K562 (cell line): Measurements from ENCODE around the gene CEP85L. TPM values are rescaled to one million over a fixed set of nuclear protein-coding genes. Genes with fewer than 3 reads are reported as not detected.

Experiments
- ATAC-seq: fragments of 200-7000 bp; cut with Tn5 transposase; 3 replicates; pipeline ENCODE4 v1.9.1; 2020; ENCODE audit warnings: moderate library complexity
- BruUV-seq: library from RNA; stranded (reverse); fragments of 400-500 nt; replicated peaks from 2 replicates; lab custom pipeline; 2021; lab: Mats Ljungman, UMichigan
- CTCF ChIA-PET: fragments of 300-600 bp; formaldehyde crosslinking; extraction: SDS; loops from one replicate; lab custom pipeline; 2021; ENCODE audit warnings: low intra/inter-chr PET ratio; lab: Yijun Ruan, JAX
- POLR2A ChIA-PET: fragments of 300-600, 350-650 bp; sonication (Branson Sonifier 250); formaldehyde crosslinking; extraction: SDS; loops from one replicate; lab custom pipeline; 2021; ENCODE audit warnings: antibody characterized with exemption, inconsistent platforms; lab: Yijun Ruan, JAX
- DNase-seq, 4 experiments: peaks; one replicate each; pipeline versions ENCODE4 v3.0.0 to v3.0.0-alpha.2; 2011 to 2018; ENCODE audit warnings: low spot score in 3 of 4, mixed read lengths in 3 of 4; ENCODE audit errors: extremely low read depth in 1 of 4
- FAIRE-seq: peaks from 2 replicates; lab custom pipeline; 2011; peaks lifted over from hg19 to GRCh38; lab: Jason Lieb, UNC
- H2AFZ ChIP-seq: 2 replicates; pipeline ENCODE4 v1.6.0; 2011; ENCODE audit warnings: low read depth, low read length, control low read depth, inconsistent platforms
- H3K27ac ChIP-seq: fragments of 200-600 bp; 3 replicates; pipeline ENCODE4 v1.8.0; 2011; ENCODE audit warnings: low read depth, mild to moderate bottlenecking, control low read depth, inconsistent platforms, low read length, moderate library complexity, mixed read lengths; ENCODE audit errors: extremely low read depth
- H3K27me3 ChIP-seq, 2 experiments: fragments of 300-600 bp in 1 of 2; 2 replicates in 1 of 2; 3 replicates in 1 of 2; pipeline versions ENCODE4 v1.6.0 to v1.8.0; 2011; ENCODE audit warnings: inconsistent platforms in 2 of 2, low read length in 2 of 2, mild to moderate bottlenecking in 1 of 2, mixed read lengths in 1 of 2, moderate library complexity in 1 of 2; ENCODE audit not compliant: control insufficient read depth in 2 of 2, insufficient read depth in 2 of 2
- H3K36me3 ChIP-seq: fragments of 300-600 bp; 3 replicates; pipeline ENCODE4 v1.8.0; 2011; ENCODE audit warnings: mild to moderate bottlenecking, low read length, inconsistent platforms; ENCODE audit not compliant: control insufficient read depth, insufficient read depth
- H3K4me1 ChIP-seq, 2 experiments: fragments of 200-600 bp in 1 of 2; replicated peaks in 1 of 2; 2 replicates in 1 of 2; 3 replicates in 1 of 2; pipeline versions ENCODE4 v1.5.1 to v1.8.0; 2011; ENCODE audit warnings: inconsistent platforms in 2 of 2, low read length in 2 of 2, mild to moderate bottlenecking in 1 of 2, mixed read lengths in 1 of 2, moderate library complexity in 1 of 2; ENCODE audit not compliant: control insufficient read depth in 2 of 2, insufficient read depth in 2 of 2
- H3K4me2 ChIP-seq: 2 replicates; pipeline ENCODE4 v1.6.1; 2011; ENCODE audit warnings: low read length, control low read depth, inconsistent platforms, mixed read lengths; ENCODE audit not compliant: insufficient read depth
- H3K4me3 ChIP-seq: fragments of 200-600 bp; sonication (generic), shearing (Covaris generic); 2 replicates; pipeline ENCODE4 v1.5.1; 2016; ENCODE audit warnings: control low read depth, inconsistent platforms
- H3K79me2 ChIP-seq: fragments of 200-600 bp; 3 replicates; pipeline ENCODE4 v1.8.0; 2011; ENCODE audit warnings: low read length, inconsistent platforms; ENCODE audit not compliant: control insufficient read depth, insufficient read depth
- H3K9ac ChIP-seq, 2 experiments: 2 replicates each; pipeline versions ENCODE4 v1.6.0 to v1.6.1; 2011; ENCODE audit warnings: low read depth in 2 of 2, low read length in 2 of 2, control low read depth in 1 of 2, inconsistent platforms in 1 of 2, mild to moderate bottlenecking in 1 of 2, mixed read lengths in 1 of 2; ENCODE audit not compliant: insufficient read depth in 1 of 2
- H3K9me1 ChIP-seq: one replicate; pipeline ENCODE4 v1.6.0; 2011; ENCODE audit warnings: inconsistent platforms, mild to moderate bottlenecking, low read length, moderate library complexity; ENCODE audit not compliant: control insufficient read depth, insufficient read depth
- H3K9me3 ChIP-seq: replicated peaks from 2 replicates; pipeline ENCODE4 v1.5.1; 2011; ENCODE audit warnings: low read depth, low read length, inconsistent platforms; ENCODE audit not compliant: control insufficient read depth, insufficient read depth
- H4K20me1 ChIP-seq: replicated peaks from 2 replicates; pipeline ENCODE4 v1.6.1; 2011; ENCODE audit warnings: low read length, inconsistent platforms, mixed read lengths; ENCODE audit not compliant: control insufficient read depth, insufficient read depth
- ZNF717 ChIP-seq: fragments of 250-450 bp; sonication (Bioruptor Pico); IDR thresholded peaks from 2 replicates; pipeline ENCODE4 v1.5.0; 2021
- WGBS: fragments of 100-300 bp; shearing (Covaris generic); methylation state at CpG from one replicate; pipeline ENCODE4 v1.1.6; 2016; ENCODE audit warnings: low coverage, mixed read lengths; ENCODE audit not compliant: insufficient coverage; ENCODE audit errors: missing lambda C conversion rate; 5-methylcytosine and 5-hydroxymethylcytosine counted together
- in situ Hi-C: fragments of 300-500 bp; cut with MboI; formaldehyde crosslinking; loops from 4 replicates; pipeline ENCODE4 v1.15.0; 2018; ENCODE audit warnings: inconsistent platforms, mixed read lengths
- intact Hi-C: fragments of 100-400 bp; cut with micrococcal nuclease; formaldehyde crosslinking; loops from 2 replicates; pipeline ENCODE4 v1.14.2; 2022
- polyA plus RNA-seq, 8 experiments: library from polyadenylated mRNA; depleted of rRNA in 4 of 8; stranded (reverse) in 5 of 8; unstranded in 3 of 8; fragments of >200 nt; fragmentation: Nextera tagmentation in 2 of 8; fragmentation: Illumina TruSeq in 1 of 8; extraction: Ambion mirVana in 2 of 8; extraction: Trizol in 1 of 8; gene quantifications; 2 replicates each; pipeline versions ENCODE4 v1.2.1 to v1.2.3, GENCODE V29; 2011 to 2014; ENCODE audit warnings: inconsistent platforms in 1 of 8, missing spikeins in 1 of 8
- total RNA-seq, 7 experiments: library from RNA; depleted of rRNA in 6 of 7; stranded (reverse); fragments of >200 nt in 6 of 7; fragmentation: Illumina TruSeq in 2 of 7; extraction: Trizol in 2 of 7; gene quantifications; 2 replicates each; pipeline versions ENCODE4 v1.2.1 to v1.2.3, GENCODE V29; 2011 to 2021; ENCODE audit warnings: low replicate concordance in 1 of 7
- TF ChIP-seq, protein P1 (sequence below): sonication (generic); formaldehyde crosslinking; IDR thresholded peaks from 2 replicates; pipeline ENCODE4 v1.8.0; 2022; ENCODE audit warnings: mild to moderate bottlenecking, missing genetic modification reagents, borderline replicate concordance
- TF ChIP-seq, protein P2 (sequence below): fragments of 450-650 bp; IDR thresholded peaks from 2 replicates; pipeline ENCODE4 v1.6.1; 2016; ENCODE audit warnings: missing biosample characterization, missing genetic modification characterization
- TF ChIP-seq, protein P3 (sequence below), 2 experiments: fragments of 450-650 bp in 1 of 2; sonication (generic) in 1 of 2; formaldehyde crosslinking in 1 of 2; IDR thresholded peaks; 2 replicates each; pipeline versions ENCODE4 v1.7.1 to v1.9.0; 2016 to 2022; ENCODE audit warnings: inconsistent platforms in 1 of 2, mild to moderate bottlenecking in 1 of 2, missing genetic modification reagents in 1 of 2
- TF ChIP-seq, protein P4 (sequence below): sonication (generic); formaldehyde crosslinking; IDR thresholded peaks from 2 replicates; pipeline ENCODE4 v1.5.0; 2020; ENCODE audit warnings: missing genetic modification reagents

CEP85L gene
- total and polyA plus RNA-seq, 9 of the 15 experiments (the other 6 are each of a cell fraction or from before 2014, with no cell fraction given): 4.5 to 15.8 (median 8.3) TPM

DNA sequence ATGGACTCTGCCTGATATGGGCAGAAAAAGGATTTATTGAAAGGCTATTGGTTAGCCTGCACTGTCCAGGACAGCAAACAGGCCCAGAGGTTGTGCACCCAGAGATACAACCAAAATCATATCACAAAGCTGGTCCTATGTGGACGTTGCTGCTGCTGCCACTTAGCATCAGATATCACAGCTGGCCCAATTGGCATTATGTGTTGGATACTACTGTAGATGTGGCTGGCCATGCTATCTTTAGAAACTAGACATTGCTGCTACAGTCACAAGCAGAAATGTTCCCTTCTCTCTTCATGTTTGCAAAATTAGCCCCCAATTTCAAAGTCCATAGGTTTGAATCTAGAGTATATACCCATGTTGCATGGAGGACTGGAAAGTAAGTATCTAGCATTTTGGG, 42.2 kb upstream of the CEP85L start (continued):
- TF ChIP-seq, protein P1, sequence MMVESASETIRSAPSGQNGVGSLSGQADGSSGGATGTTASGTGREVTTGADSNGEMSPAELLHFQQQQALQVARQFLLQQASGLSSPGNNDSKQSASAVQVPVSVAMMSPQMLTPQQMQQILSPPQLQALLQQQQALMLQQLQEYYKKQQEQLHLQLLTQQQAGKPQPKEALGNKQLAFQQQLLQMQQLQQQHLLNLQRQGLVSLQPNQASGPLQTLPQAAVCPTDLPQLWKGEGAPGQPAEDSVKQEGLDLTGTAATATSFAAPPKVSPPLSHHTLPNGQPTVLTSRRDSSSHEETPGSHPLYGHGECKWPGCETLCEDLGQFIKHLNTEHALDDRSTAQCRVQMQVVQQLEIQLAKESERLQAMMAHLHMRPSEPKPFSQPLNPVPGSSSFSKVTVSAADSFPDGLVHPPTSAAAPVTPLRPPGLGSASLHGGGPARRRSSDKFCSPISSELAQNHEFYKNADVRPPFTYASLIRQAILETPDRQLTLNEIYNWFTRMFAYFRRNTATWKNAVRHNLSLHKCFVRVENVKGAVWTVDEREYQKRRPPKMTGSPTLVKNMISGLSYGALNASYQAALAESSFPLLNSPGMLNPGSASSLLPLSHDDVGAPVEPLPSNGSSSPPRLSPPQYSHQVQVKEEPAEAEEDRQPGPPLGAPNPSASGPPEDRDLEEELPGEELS (CRISPR knock-in tag): no peak
- TF ChIP-seq, protein P2, sequence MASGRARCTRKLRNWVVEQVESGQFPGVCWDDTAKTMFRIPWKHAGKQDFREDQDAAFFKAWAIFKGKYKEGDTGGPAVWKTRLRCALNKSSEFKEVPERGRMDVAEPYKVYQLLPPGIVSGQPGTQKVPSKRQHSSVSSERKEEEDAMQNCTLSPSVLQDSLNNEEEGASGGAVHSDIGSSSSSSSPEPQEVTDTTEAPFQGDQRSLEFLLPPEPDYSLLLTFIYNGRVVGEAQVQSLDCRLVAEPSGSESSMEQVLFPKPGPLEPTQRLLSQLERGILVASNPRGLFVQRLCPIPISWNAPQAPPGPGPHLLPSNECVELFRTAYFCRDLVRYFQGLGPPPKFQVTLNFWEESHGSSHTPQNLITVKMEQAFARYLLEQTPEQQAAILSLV: no peak
- TF ChIP-seq, all 486 proteins: peak for 0

DNA sequence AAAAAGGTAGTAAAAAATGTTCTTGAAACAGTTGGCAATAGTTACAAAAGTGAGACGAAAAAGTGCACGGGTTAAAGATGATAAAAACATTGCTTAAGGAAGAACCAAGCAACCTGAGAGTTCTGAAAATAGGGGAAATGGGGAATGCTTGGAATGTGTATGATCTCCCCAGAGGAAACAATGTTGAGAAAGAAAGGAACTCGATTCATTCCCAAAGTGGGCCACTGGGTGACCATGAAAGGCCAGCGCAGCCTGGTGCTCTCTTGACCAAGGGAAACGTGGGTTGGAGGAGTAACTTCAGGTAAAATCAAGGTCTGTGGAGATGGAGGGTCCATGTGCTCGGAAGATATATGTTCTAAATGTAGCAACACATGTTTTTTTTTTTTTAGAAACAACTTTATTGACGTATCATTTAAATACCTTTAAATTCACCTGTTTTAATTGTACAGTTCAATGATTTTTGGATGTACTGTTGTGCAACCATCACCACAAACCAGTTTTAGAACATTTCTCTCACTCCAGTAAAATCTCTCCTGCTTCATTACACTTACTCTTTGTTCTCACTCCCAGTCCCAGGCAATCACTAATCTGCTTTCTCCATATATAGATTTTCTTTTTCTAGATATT, 34.5 kb upstream of the CEP85L start:
- in situ Hi-C loops (no loop called here), intact Hi-C loops (loop anchor here (2.0 kb wide), 1 partner anchor 23 kb away; no protein-coding TSS in a partner anchor)
- Histone ChIP-seq H3K27me3 (no peaks in the 10 kb centered on the region), H3K79me2 (peaks cover 10% of the 10 kb centered on the region; the same call in 1 of the 3 replicates), H3K4me3 (no peak overlapping the region), H3K27ac (no peak overlapping the region), H2AFZ (no peak overlapping the region), H3K4me2 (no peak overlapping the region), H3K9ac (no peak overlapping the region), H3K36me3 (no peaks in the 10 kb centered on the region), H4K20me1 (no peaks in the 10 kb centered on the region), H3K9me3 (no peaks in the 10 kb centered on the region), H3K9me1 (no peaks in the 10 kb centered on the region), H3K4me1 (peaks cover 4 to 5% of the 10 kb centered on the region in 2 experiments; a peak in 4 of 5 replicates)
- no TSS peak for BruUV-seq
- ATAC-seq: peak; percentile 38; the same call in 2 of the 3 replicates
- 68% methylated on average over 7 of the region's 7 CpGs for WGBS
- DNase-seq: no peak
- CTCF ChIA-PET: interaction anchor here (0.6 kb wide), 1 partner anchor 1696 kb away, joined by 3 read pairs; no protein-coding TSS in a partner anchor
- FAIRE-seq: no peak
- POLR2A ChIA-PET: no interaction called here
- TF ChIP-seq, protein P3, sequence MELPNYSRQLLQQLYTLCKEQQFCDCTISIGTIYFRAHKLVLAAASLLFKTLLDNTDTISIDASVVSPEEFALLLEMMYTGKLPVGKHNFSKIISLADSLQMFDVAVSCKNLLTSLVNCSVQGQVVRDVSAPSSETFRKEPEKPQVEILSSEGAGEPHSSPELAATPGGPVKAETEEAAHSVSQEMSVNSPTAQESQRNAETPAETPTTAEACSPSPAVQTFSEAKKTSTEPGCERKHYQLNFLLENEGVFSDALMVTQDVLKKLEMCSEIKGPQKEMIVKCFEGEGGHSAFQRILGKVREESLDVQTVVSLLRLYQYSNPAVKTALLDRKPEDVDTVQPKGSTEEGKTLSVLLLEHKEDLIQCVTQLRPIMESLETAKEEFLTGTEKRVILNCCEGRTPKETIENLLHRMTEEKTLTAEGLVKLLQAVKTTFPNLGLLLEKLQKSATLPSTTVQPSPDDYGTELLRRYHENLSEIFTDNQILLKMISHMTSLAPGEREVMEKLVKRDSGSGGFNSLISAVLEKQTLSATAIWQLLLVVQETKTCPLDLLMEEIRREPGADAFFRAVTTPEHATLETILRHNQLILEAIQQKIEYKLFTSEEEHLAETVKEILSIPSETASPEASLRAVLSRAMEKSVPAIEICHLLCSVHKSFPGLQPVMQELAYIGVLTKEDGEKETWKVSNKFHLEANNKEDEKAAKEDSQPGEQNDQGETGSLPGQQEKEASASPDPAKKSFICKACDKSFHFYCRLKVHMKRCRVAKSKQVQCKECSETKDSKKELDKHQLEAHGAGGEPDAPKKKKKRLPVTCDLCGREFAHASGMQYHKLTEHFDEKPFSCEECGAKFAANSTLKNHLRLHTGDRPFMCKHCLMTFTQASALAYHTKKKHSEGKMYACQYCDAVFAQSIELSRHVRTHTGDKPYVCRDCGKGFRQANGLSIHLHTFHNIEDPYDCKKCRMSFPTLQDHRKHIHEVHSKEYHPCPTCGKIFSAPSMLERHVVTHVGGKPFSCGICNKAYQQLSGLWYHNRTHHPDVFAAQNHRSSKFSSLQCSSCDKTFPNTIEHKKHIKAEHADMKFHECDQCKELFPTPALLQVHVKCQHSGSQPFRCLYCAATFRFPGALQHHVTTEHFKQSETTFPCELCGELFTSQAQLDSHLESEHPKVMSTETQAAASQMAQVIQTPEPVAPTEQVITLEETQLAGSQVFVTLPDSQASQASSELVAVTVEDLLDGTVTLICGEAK (IDR thresholded peaks at IDR 0.05): peak; percentile 84
- TF ChIP-seq, protein P3 (CRISPR knock-in tag; IDR thresholded peaks at IDR 0.05): peak; percentile 68; the same call in 1 of the 2 replicates
- TF ChIP-seq, protein P4, sequence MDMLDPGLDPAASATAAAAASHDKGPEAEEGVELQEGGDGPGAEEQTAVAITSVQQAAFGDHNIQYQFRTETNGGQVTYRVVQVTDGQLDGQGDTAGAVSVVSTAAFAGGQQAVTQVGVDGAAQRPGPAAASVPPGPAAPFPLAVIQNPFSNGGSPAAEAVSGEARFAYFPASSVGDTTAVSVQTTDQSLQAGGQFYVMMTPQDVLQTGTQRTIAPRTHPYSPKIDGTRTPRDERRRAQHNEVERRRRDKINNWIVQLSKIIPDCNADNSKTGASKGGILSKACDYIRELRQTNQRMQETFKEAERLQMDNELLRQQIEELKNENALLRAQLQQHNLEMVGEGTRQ (CRISPR knock-in tag): no peak
- no peak for TF ChIP-seq ZNF717
